GM23338 (cell line): ENCODE results near the gene PISD. TPM values are rescaled to one million over a fixed set of nuclear protein-coding genes. Genes with fewer than 3 reads are reported as not detected.

Experiments used
- ATAC-seq: fragments of 200-7000 bp; cut with Tn5 transposase; 3 replicates; pipeline ENCODE4 v1.9.1; 2020
- DNase-seq: peaks from one replicate; pipeline ENCODE4 v3.0.0-alpha.2; 2015; ENCODE audit warnings: low spot score
- H2AFZ ChIP-seq: fragments of 200-600 bp; sonication (generic); 2 replicates; pipeline ENCODE4 v1.8.0; 2016; ENCODE audit warnings: antibody characterized with exemption, mild to moderate bottlenecking, moderate library complexity
- H3F3A ChIP-seq: fragments of 200-600 bp; sonication (generic); replicated peaks from 2 replicates; pipeline ENCODE4 v1.8.0; 2017; ENCODE audit warnings: antibody characterized with exemption, mixed run types, low read depth
- H3K27ac ChIP-seq: fragments of 200-600 bp; sonication (generic); 2 replicates; pipeline ENCODE4 v1.6.1; 2016; ENCODE audit warnings: low read depth
- H3K27me3 ChIP-seq: fragments of 200-600 bp; sonication (generic); 2 replicates; pipeline ENCODE4 v1.8.0; 2016; ENCODE audit warnings: mild to moderate bottlenecking, mixed run types, moderate library complexity; ENCODE audit not compliant: insufficient read depth
- H3K36me3 ChIP-seq: fragments of 200-600 bp; sonication (generic); 2 replicates; pipeline ENCODE4 v1.8.0; 2016; ENCODE audit warnings: mild to moderate bottlenecking; ENCODE audit not compliant: insufficient read depth
- H3K4me1 ChIP-seq: fragments of 200-600 bp; sonication (generic); 2 replicates; pipeline ENCODE4 v1.8.0; 2016; ENCODE audit warnings: mild to moderate bottlenecking, moderate library complexity; ENCODE audit not compliant: insufficient read depth
- H3K4me2 ChIP-seq: fragments of 200-600 bp; sonication (generic); 2 replicates; pipeline ENCODE4 v1.7.1; 2017; ENCODE audit warnings: mixed run types
- H3K4me3 ChIP-seq: fragments of 200-600 bp; sonication (generic); 2 replicates; pipeline ENCODE4 v1.6.1; 2016; ENCODE audit warnings: mixed run types
- H3K79me2 ChIP-seq: fragments of 200-600 bp; sonication (generic); replicated peaks from 2 replicates; pipeline ENCODE4 v1.8.0; 2017; ENCODE audit warnings: mild to moderate bottlenecking; ENCODE audit not compliant: insufficient read depth
- H3K9me2 ChIP-seq: fragments of 200-600 bp; sonication (generic); 2 replicates; pipeline ENCODE4 v1.8.0; 2017; ENCODE audit not compliant: insufficient read depth
- H4K20me1 ChIP-seq: fragments of 200-600 bp; sonication (generic); replicated peaks from 2 replicates; pipeline ENCODE4 v1.8.0; 2017; ENCODE audit warnings: mild to moderate bottlenecking; ENCODE audit not compliant: insufficient read depth
- H3K27ac Mint-ChIP-seq: 2 replicates; pipeline ENCODE4 v1.8.0; 2020; ENCODE audit warnings: inconsistent platforms, mild to moderate bottlenecking, moderate library complexity, mixed read lengths
- H3K27me3 Mint-ChIP-seq: 3 replicates; pipeline ENCODE4 v1.8.0; 2022; ENCODE audit warnings: low read depth, mild to moderate bottlenecking, moderate library complexity, mixed read lengths, inconsistent platforms; ENCODE audit not compliant: insufficient read depth, poor library complexity
- H3K36me3 Mint-ChIP-seq: 3 replicates; pipeline ENCODE4 v1.8.0; 2021; ENCODE audit warnings: low read depth, mild to moderate bottlenecking, inconsistent platforms, moderate library complexity, mixed read lengths
- H3K4me1 Mint-ChIP-seq: 3 replicates; pipeline ENCODE4 v1.8.0; 2020; ENCODE audit warnings: mild to moderate bottlenecking, inconsistent platforms, mixed read lengths
- H3K4me3 Mint-ChIP-seq: 3 replicates; pipeline ENCODE4 v1.8.0; 2021; ENCODE audit warnings: moderate library complexity, mild to moderate bottlenecking, inconsistent platforms, mixed read lengths
- H3K9me3 Mint-ChIP-seq: 3 replicates; pipeline ENCODE4 v1.8.0; 2020; ENCODE audit warnings: moderate library complexity, mild to moderate bottlenecking, inconsistent platforms, mixed read lengths
- CREB1 ChIP-seq: fragments of 250-450 bp; sonication (Bioruptor Pico); IDR thresholded peaks from 2 replicates; pipeline ENCODE4 v1.5.0; 2020; ENCODE audit warnings: low read depth, mild to moderate bottlenecking, moderate library complexity
- CTCF ChIP-seq, 2 experiments: fragments of 200-600 bp in 1 of 2; sonication (generic) in 1 of 2; conservative IDR thresholded peaks; 2 replicates each; pipeline versions ENCODE4 v1.5.1 to v1.6.1; 2016 to 2017; ENCODE audit warnings: antibody characterized with exemption in 2 of 2, low read depth in 2 of 2, mild to moderate bottlenecking in 2 of 2, moderate library complexity in 1 of 2
- ETS1 ChIP-seq: IDR thresholded peaks from 2 replicates; pipeline ENCODE4 v1.6.1; 2016; ENCODE audit warnings: antibody characterized with exemption
- EZH2phosphoT487 ChIP-seq: fragments of 200-600 bp; sonication (generic); IDR thresholded peaks from one replicate; pipeline ENCODE4 v1.8.1; 2018; ENCODE audit warnings: antibody characterized with exemption; ENCODE audit not compliant: unreplicated experiment
- STAT1 ChIP-seq: IDR thresholded peaks from one replicate; pipeline ENCODE4 v1.6.1; 2016; ENCODE audit warnings: antibody characterized with exemption; ENCODE audit not compliant: unreplicated experiment
- ZNF114 ChIP-seq: fragments of 250-450 bp; sonication (Bioruptor Pico); IDR thresholded peaks from 2 replicates; pipeline ENCODE4 v1.5.0; 2020; ENCODE audit warnings: mild to moderate bottlenecking, moderate library complexity
- ZNF331 ChIP-seq: fragments of 250-450 bp; sonication (Bioruptor Pico); IDR thresholded peaks from 2 replicates; pipeline ENCODE4 v1.5.0; 2020; ENCODE audit warnings: low read depth, mild to moderate bottlenecking, moderate library complexity
- ZNF462 ChIP-seq: fragments of 250-450 bp; sonication (Bioruptor Pico); IDR thresholded peaks from 2 replicates; pipeline ENCODE4 v1.5.0; 2020; ENCODE audit warnings: mild to moderate bottlenecking, moderate library complexity
- polyA plus RNA-seq: library from polyadenylated mRNA; unstranded; fragments of >200 nt; fragmentation: Nextera tagmentation; extraction: Ambion mirVana; gene quantifications from 2 replicates; pipeline ENCODE4 v1.2.1, GENCODE V29; 2016
- total RNA-seq: library from RNA; depleted of rRNA; stranded (reverse); fragments of >200 nt; shearing (Covaris generic); gene quantifications from 2 replicates; pipeline ENCODE4 v1.2.3, GENCODE V29; 2014
- TF ChIP-seq, protein P1 (sequence below): IDR thresholded peaks from one replicate; pipeline ENCODE4 v1.6.1; 2018; ENCODE audit warnings: antibody characterized with exemption; ENCODE audit not compliant: unreplicated experiment

The PISD gene
- total and polyA plus RNA-seq, 2 experiments from 2014 or later, result 43.1 to 54.5 TPM

DNA sequence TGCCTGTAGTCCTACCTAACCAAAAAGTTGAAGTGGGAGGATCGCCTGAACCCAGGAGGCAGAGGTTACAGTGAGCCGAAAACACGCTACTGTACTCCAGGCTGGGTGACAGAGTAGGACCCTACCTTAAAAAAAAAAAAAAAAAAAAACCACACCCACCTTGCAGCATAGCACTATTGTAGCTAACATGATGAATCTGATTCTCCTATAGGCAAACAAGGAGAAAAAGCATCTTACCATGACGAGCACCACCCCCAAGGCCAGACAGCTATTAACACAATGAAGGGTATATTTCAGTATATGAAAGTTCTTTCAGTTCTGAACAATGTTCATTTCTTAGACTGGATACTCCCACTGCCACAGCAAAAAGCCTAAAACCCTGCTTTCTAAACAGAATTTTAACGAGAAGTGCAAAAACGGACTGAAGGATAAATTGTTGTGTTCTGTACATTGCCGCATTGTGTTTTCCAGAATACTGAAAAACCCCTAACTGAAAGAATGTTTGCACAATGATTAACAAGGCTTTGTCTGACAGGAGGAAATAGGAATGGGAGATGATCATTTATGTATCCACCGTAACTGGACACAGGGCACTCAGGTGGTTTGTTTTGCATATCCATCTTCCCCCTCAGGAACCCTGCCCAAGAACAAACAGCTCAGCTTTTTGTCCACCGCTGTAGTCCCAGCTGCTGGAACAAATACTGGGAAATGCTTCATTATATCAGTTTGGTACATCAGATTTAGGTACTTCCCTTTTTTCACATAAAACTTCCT lies 8.9 kb downstream of the PISD start:
- ATAC-seq, result no peak
- peaks cover 6% of the 10 kb centered on the region; the same call in 1 of the 2 replicates for H3K36me3 ChIP-seq
- H3K9me2 ChIP-seq, result no peaks in the 10 kb centered on the region
- peaks cover 94% of the 10 kb centered on the region for H3K79me2 ChIP-seq
- peaks cover 29% of the 10 kb centered on the region for H4K20me1 ChIP-seq
- no peak for TF ChIP-seq CREB1 (CRISPR knock-in tag)
- TF ChIP-seq CTCF (conservative IDR thresholded peaks at IDR 0.05; ENCODE audit: low read depth in 2 of 2), result no peak
- no peak for TF ChIP-seq STAT1
- TF ChIP-seq ZNF331 (CRISPR knock-in tag), result no peak
- TF ChIP-seq, protein P1, sequence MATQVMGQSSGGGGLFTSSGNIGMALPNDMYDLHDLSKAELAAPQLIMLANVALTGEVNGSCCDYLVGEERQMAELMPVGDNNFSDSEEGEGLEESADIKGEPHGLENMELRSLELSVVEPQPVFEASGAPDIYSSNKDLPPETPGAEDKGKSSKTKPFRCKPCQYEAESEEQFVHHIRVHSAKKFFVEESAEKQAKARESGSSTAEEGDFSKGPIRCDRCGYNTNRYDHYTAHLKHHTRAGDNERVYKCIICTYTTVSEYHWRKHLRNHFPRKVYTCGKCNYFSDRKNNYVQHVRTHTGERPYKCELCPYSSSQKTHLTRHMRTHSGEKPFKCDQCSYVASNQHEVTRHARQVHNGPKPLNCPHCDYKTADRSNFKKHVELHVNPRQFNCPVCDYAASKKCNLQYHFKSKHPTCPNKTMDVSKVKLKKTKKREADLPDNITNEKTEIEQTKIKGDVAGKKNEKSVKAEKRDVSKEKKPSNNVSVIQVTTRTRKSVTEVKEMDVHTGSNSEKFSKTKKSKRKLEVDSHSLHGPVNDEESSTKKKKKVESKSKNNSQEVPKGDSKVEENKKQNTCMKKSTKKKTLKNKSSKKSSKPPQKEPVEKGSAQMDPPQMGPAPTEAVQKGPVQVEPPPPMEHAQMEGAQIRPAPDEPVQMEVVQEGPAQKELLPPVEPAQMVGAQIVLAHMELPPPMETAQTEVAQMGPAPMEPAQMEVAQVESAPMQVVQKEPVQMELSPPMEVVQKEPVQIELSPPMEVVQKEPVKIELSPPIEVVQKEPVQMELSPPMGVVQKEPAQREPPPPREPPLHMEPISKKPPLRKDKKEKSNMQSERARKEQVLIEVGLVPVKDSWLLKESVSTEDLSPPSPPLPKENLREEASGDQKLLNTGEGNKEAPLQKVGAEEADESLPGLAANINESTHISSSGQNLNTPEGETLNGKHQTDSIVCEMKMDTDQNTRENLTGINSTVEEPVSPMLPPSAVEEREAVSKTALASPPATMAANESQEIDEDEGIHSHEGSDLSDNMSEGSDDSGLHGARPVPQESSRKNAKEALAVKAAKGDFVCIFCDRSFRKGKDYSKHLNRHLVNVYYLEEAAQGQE, result no peak
- no peak for TF ChIP-seq EZH2phosphoT487
- no peak for TF ChIP-seq ZNF114 (CRISPR knock-in tag)
- TF ChIP-seq ZNF462, result no peak
- no peak for TF ChIP-seq ETS1
- no peak overlapping the region for H3K27ac ChIP-seq
- DNase-seq, result no peak
- peaks cover 18% of the 10 kb centered on the region for H3K4me1 ChIP-seq
- no peak overlapping the region for H2AFZ ChIP-seq
- no peaks in the 10 kb centered on the region for H3K9me3 Mint-ChIP-seq
- H3K4me3 ChIP-seq, result no peak overlapping the region
- peaks cover 17% of the 10 kb centered on the region for H3K4me1 Mint-ChIP-seq
- H3K36me3 Mint-ChIP-seq, result peaks cover 14% of the 10 kb centered on the region
- H3K27ac Mint-ChIP-seq, result no peak overlapping the region
- H3F3A ChIP-seq, result 0 out of 2 replicates have a peak, but pooled peaks cover 5% of the 10 kb centered on the region
- peaks cover 6% of the 10 kb centered on the region for H3K27me3 Mint-ChIP-seq
- H3K4me2 ChIP-seq, result no peak overlapping the region
- H3K27me3 ChIP-seq, result no peaks in the 10 kb centered on the region
- no peak overlapping the region for H3K4me3 Mint-ChIP-seq
